ENCODE measurements around the gene DRP2.

DRP2 gene

DNA sequence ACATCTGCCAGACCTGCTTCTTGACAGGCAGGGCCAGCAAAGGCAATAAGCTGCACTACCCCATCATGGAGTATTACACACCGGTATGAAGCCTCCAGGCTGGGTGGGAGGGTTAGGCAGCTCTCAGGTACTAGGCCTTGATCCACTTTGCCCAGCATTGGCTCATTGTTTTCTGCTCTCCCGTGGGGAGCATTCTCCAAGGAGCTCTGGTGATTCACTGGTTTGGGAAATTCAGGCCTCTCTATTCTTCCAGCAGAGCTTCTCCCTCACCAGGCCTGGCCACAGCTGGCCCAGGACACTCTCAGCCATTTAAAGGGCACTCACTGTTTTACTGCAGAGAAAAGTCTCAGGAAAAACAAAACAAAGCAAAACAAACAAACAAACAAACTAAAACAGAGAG is 33.0 kb downstream of the DRP2 start:
- Histone ChIP-seq H3K27me3 (ENCODE audit: insufficient read depth, poor library complexity, severe bottlenecking) (no peaks in the 10 kb centered on the region), H3K27ac (replicated peaks) (no peak overlapping the region), H3K4me3 (replicated peaks; ENCODE audit: insufficient read depth, low read length) (no peak overlapping the region)
- TF ChIP-seq SPI1 (IDR thresholded peaks at IDR 0.05; ENCODE audit: borderline replicate concordance, low read depth) (no peak), POLR2AphosphoS5 (IDR thresholded peaks at IDR 0.05; ENCODE audit: low read depth) (no peak)
- TF ChIP-seq, protein P1, sequence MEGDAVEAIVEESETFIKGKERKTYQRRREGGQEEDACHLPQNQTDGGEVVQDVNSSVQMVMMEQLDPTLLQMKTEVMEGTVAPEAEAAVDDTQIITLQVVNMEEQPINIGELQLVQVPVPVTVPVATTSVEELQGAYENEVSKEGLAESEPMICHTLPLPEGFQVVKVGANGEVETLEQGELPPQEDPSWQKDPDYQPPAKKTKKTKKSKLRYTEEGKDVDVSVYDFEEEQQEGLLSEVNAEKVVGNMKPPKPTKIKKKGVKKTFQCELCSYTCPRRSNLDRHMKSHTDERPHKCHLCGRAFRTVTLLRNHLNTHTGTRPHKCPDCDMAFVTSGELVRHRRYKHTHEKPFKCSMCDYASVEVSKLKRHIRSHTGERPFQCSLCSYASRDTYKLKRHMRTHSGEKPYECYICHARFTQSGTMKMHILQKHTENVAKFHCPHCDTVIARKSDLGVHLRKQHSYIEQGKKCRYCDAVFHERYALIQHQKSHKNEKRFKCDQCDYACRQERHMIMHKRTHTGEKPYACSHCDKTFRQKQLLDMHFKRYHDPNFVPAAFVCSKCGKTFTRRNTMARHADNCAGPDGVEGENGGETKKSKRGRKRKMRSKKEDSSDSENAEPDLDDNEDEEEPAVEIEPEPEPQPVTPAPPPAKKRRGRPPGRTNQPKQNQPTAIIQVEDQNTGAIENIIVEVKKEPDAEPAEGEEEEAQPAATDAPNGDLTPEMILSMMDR (IDR thresholded peaks at IDR 0.05; ENCODE audit: insufficient read depth, low read length) = no peak
- DNase-seq (ENCODE audit: low read depth in 1 of 2, low spot score in 1 of 2) = no peak

GRCh38 chrX:101257448-101258258 is 38.1 kb downstream of the DRP2 start:
- Histone ChIP-seq H3K4me3 (replicated peaks; ENCODE audit: insufficient read depth, low read length) (no peak overlapping the region), H3K27me3 (ENCODE audit: insufficient read depth, poor library complexity, severe bottlenecking) (no peaks in the 10 kb centered on the region), H3K27ac (replicated peaks) (no peak overlapping the region)
- DNase-seq (ENCODE audit: low read depth in 1 of 2, low spot score in 1 of 2) = no peak
- no peak for TF ChIP-seq POLR2AphosphoS5 (IDR thresholded peaks at IDR 0.05; ENCODE audit: low read depth)
- TF ChIP-seq SPI1 (IDR thresholded peaks at IDR 0.05; ENCODE audit: borderline replicate concordance, low read depth) = peak; percentile 14; the same call in 1 of the 2 replicates

GRCh38 chrX:101258259-101258581 is 38.6 kb downstream of the DRP2 start:
- DNase-seq (ENCODE audit: low read depth in 1 of 2, low spot score in 1 of 2) = no peak
- Histone ChIP-seq H3K4me3 (replicated peaks; ENCODE audit: insufficient read depth, low read length) (no peak overlapping the region), H3K27ac (replicated peaks) (no peak overlapping the region), H3K27me3 (ENCODE audit: insufficient read depth, poor library complexity, severe bottlenecking) (no peaks in the 10 kb centered on the region)
- TF ChIP-seq POLR2AphosphoS5 (IDR thresholded peaks at IDR 0.05; ENCODE audit: low read depth) (no peak), GABPA (IDR thresholded peaks at IDR 0.05; ENCODE audit: low read depth) (no peak), SPI1 (IDR thresholded peaks at IDR 0.05; ENCODE audit: borderline replicate concordance, low read depth) (no peak), REST (IDR thresholded peaks at IDR 0.05; ENCODE audit: insufficient replicate concordance, low read depth) (no peak)
- TF ChIP-seq, protein P1 (IDR thresholded peaks at IDR 0.05; ENCODE audit: insufficient read depth, low read length) = no peak

- DNase-seq (ENCODE audit: low read depth in 1 of 2, low spot score in 1 of 2) = no peak
- Histone ChIP-seq H3K27ac (replicated peaks) (no peak overlapping the region), H3K4me3 (replicated peaks; ENCODE audit: insufficient read depth, low read length) (no peak overlapping the region), H3K27me3 (ENCODE audit: insufficient read depth, poor library complexity, severe bottlenecking) (no peaks in the 10 kb centered on the region)
- TF ChIP-seq, protein P1 (IDR thresholded peaks at IDR 0.05; ENCODE audit: insufficient read depth, low read length) = no peak
- TF ChIP-seq GABPA (IDR thresholded peaks at IDR 0.05; ENCODE audit: low read depth) (no peak), REST (IDR thresholded peaks at IDR 0.05; ENCODE audit: insufficient replicate concordance, low read depth) (no peak), POLR2AphosphoS5 (IDR thresholded peaks at IDR 0.05; ENCODE audit: low read depth) (no peak), SPI1 (IDR thresholded peaks at IDR 0.05; ENCODE audit: borderline replicate concordance, low read depth) (no peak)
These were observed 40.8 kb downstream of the DRP2 start for GRCh38 chrX:101260435-101260834.

Measured in HL-60 (cell line).